Activated CD4-positive, alpha-beta memory T cell treated with anti-CD3 and anti-CD28 coated beads, Interleukin-2, amount 10 ng/mL, durations not matched to agents 7 days and 5 days (primary cell): ENCODE results near the gene KIAA1958. TPM values are rescaled to one million over a fixed set of nuclear protein-coding genes. Genes with fewer than 3 reads are reported as not detected.
A peak's percentile ranks its signal among the peaks of the same experiment; 100 is the strongest.

ENCODE experiments used
- CTCF ChIA-PET: fragments of 350-600 bp; sonication (Branson Sonifier 250); formaldehyde crosslinking; loops from one replicate; lab custom pipeline; 2021; ENCODE audit warnings: antibody characterized with exemption, inconsistent platforms; lab: Charles Lee
- POLR2A ChIA-PET: fragments of 350-600 bp; sonication (Branson Sonifier 250); formaldehyde crosslinking; loops from one replicate; lab custom pipeline; 2021; ENCODE audit warnings: antibody characterized with exemption; lab: Charles Lee
- DNase-seq: peaks from one replicate; pipeline ENCODE4 v3.0.0-alpha.2; 2020
- H3K27ac Mint-ChIP-seq: one replicate; pipeline ENCODE4 v1.8.0; 2021; ENCODE audit warnings: mild to moderate bottlenecking, mixed read lengths
- H3K27me3 Mint-ChIP-seq: one replicate; pipeline ENCODE4 v1.8.0; 2021; ENCODE audit warnings: mixed read lengths
- H3K36me3 Mint-ChIP-seq: one replicate; pipeline ENCODE4 v1.8.0; 2021; ENCODE audit warnings: low read depth, mixed read lengths
- H3K4me1 Mint-ChIP-seq: one replicate; pipeline ENCODE4 v1.8.0; 2021; ENCODE audit warnings: mixed read lengths
- H3K4me3 Mint-ChIP-seq: one replicate; pipeline ENCODE4 v1.8.0; 2021; ENCODE audit warnings: mild to moderate bottlenecking, mixed read lengths
- H3K9me3 Mint-ChIP-seq: one replicate; pipeline ENCODE4 v1.8.0; 2021; ENCODE audit warnings: mixed read lengths
- total RNA-seq, 2 experiments: library from RNA; stranded (reverse); gene quantifications; one replicate each; pipeline ENCODE4 v1.2.3, GENCODE V29; 2021

The KIAA1958 gene
- total RNA-seq, 2 experiments from 2014 or later = 6.9 to 7.4 TPM

GRCh38 chr9:112472996-112473395 is 13.6 kb upstream of the KIAA1958 start:
- Mint-ChIP-seq H3K27me3 (no peaks in the 10 kb centered on the region), H3K4me1 (no peaks in the 10 kb centered on the region), H3K36me3 (peaks cover 23% of the 10 kb centered on the region), H3K27ac (no peak overlapping the region), H3K4me3 (no peak overlapping the region), H3K9me3 (peaks cover 5% of the 10 kb centered on the region)
- POLR2A ChIA-PET = interaction anchor here (1.5 kb wide), 1 partner anchor 13 kb away, joined by 3 read pairs; the partner anchor contains the start of gene KIAA1958
- CTCF ChIA-PET = no interaction called here
- no peak for DNase-seq

GRCh38 chr9:112473986-112474385 is 12.6 kb upstream of the KIAA1958 start:
- no peaks in the 10 kb centered on the region for H3K4me1 Mint-ChIP-seq
- ChIA-PET CTCF (interaction anchor here (1.1 kb wide), 1 partner anchor 10 kb away, joined by 3 read pairs; no protein-coding TSS in a partner anchor), POLR2A (interaction anchor here (1.1 kb wide), 1 partner anchor 12 kb away, joined by 3 read pairs; the partner anchor contains the start of gene KIAA1958)
- no peak overlapping the region for H3K27ac Mint-ChIP-seq
- no peaks in the 10 kb centered on the region for H3K27me3 Mint-ChIP-seq
- peaks cover 5% of the 10 kb centered on the region for H3K9me3 Mint-ChIP-seq
- H3K4me3 Mint-ChIP-seq = no peak overlapping the region
- peaks cover 23% of the 10 kb centered on the region for H3K36me3 Mint-ChIP-seq
- DNase-seq = no peak

GRCh38 chr9:112475318-112475717 is 11.3 kb upstream of the KIAA1958 start:
- Mint-ChIP-seq H3K27ac (no peak overlapping the region), H3K27me3 (no peaks in the 10 kb centered on the region), H3K36me3 (peaks cover 23% of the 10 kb centered on the region), H3K9me3 (peaks cover 5% of the 10 kb centered on the region), H3K4me3 (no peak overlapping the region), H3K4me1 (no peaks in the 10 kb centered on the region)
- CTCF ChIA-PET = no interaction called here
- no peak for DNase-seq
- POLR2A ChIA-PET = no interaction called here

- ChIA-PET CTCF (no interaction called here), POLR2A (interaction anchor here (1.7 kb wide), 1 partner anchor 9 kb away, joined by 6 read pairs; no protein-coding TSS in a partner anchor)
- H3K36me3 Mint-ChIP-seq = peaks cover 20% of the 10 kb centered on the region
- H3K27ac Mint-ChIP-seq = no peak overlapping the region
- no peak overlapping the region for H3K4me3 Mint-ChIP-seq
- DNase-seq = no peak
- H3K4me1 Mint-ChIP-seq = no peaks in the 10 kb centered on the region
- H3K27me3 Mint-ChIP-seq = no peaks in the 10 kb centered on the region
- peaks cover 5% of the 10 kb centered on the region for H3K9me3 Mint-ChIP-seq
Observed at GRCh38 chr9:112477330-112477729, 9.3 kb upstream of the KIAA1958 start.

- Mint-ChIP-seq H3K27ac (no peak overlapping the region), H3K36me3 (peaks cover 16% of the 10 kb centered on the region), H3K4me1 (no peaks in the 10 kb centered on the region), H3K9me3 (peaks cover 5% of the 10 kb centered on the region), H3K4me3 (no peak overlapping the region), H3K27me3 (no peaks in the 10 kb centered on the region)
- DNase-seq = no peak
- POLR2A ChIA-PET = no interaction called here
- CTCF ChIA-PET = no interaction called here
Observed at GRCh38 chr9:112479221-112479620, 7.4 kb upstream of the KIAA1958 start.

- CTCF ChIA-PET = interaction anchor here (0.6 kb wide), 1 partner anchor 398 kb away, joined by 4 read pairs; no protein-coding TSS in a partner anchor
- POLR2A ChIA-PET = interaction anchor here (3.4 kb wide), 1 partner anchor 105 kb away, joined by 24 read pairs; the partner anchor contains the start of gene HSDL2
- no peak for DNase-seq
- H3K4me1 Mint-ChIP-seq = peaks cover 31% of the 10 kb centered on the region
- H3K27ac Mint-ChIP-seq = no peak overlapping the region
- no peak overlapping the region for H3K4me3 Mint-ChIP-seq
- peaks cover 5% of the 10 kb centered on the region for H3K36me3 Mint-ChIP-seq
- H3K27me3 Mint-ChIP-seq = peaks cover 3% of the 10 kb centered on the region
- no peaks in the 10 kb centered on the region for H3K9me3 Mint-ChIP-seq
Observed at GRCh38 chr9:112484607-112485006, 2.0 kb upstream of the KIAA1958 start.

GRCh38 chr9:112485574-112485973 is 1.1 kb upstream of the KIAA1958 start:
- no peak overlapping the region for H3K27ac Mint-ChIP-seq
- peaks cover 3% of the 10 kb centered on the region for H3K27me3 Mint-ChIP-seq
- H3K4me1 Mint-ChIP-seq = peaks cover 31% of the 10 kb centered on the region
- POLR2A ChIA-PET = interaction anchor here (0.8 to 3.4 kb wide), 7 partner anchors 9 to 263 kb away, joined by 3 to 24 read pairs (median 3); partner anchors contain the start of genes HSDL2 and INIP
- H3K4me3 Mint-ChIP-seq = no peak overlapping the region
- DNase-seq = no peak
- H3K36me3 Mint-ChIP-seq = peaks cover 5% of the 10 kb centered on the region
- CTCF ChIA-PET = interaction anchor here (0.9 to 1.4 kb wide), 4 partner anchors 15 to 335 kb away, joined by 3 to 6 read pairs (median 4); partner anchors contain the start of gene HSDL2
- H3K9me3 Mint-ChIP-seq = no peaks in the 10 kb centered on the region

- peaks cover 8% of the 10 kb centered on the region for H3K36me3 Mint-ChIP-seq
- DNase-seq = peak; percentile 48
- H3K9me3 Mint-ChIP-seq = no peaks in the 10 kb centered on the region
- peak overlapping the region; percentile 69 for H3K27ac Mint-ChIP-seq
- ChIA-PET POLR2A (interaction anchor here (0.9 to 3.4 kb wide), 10 partner anchors 11 to 264 kb away, joined by 3 to 24 read pairs (median 3); partner anchors contain the start of genes HSDL2, INIP, PTBP3 and SNX30), CTCF (no interaction called here)
- H3K4me3 Mint-ChIP-seq = peak overlapping the region; percentile 88
- peaks cover 31% of the 10 kb centered on the region for H3K4me1 Mint-ChIP-seq
- H3K27me3 Mint-ChIP-seq = peaks cover 3% of the 10 kb centered on the region
Observed at GRCh38 chr9:112487008-112487798, 576 bp downstream of the KIAA1958 start.

- H3K4me3 Mint-ChIP-seq = peak overlapping the region; percentile 88
- peaks cover 11% of the 10 kb centered on the region for H3K36me3 Mint-ChIP-seq
- peaks cover 1% of the 10 kb centered on the region for H3K9me3 Mint-ChIP-seq
- H3K4me1 Mint-ChIP-seq = peaks cover 31% of the 10 kb centered on the region
- DNase-seq = no peak
- ChIA-PET CTCF (interaction anchor here (0.6 kb wide), 1 partner anchor 203 kb away, joined by 3 read pairs; no protein-coding TSS in a partner anchor), POLR2A (interaction anchor here (3.4 kb wide), 1 partner anchor 108 kb away, joined by 24 read pairs; the partner anchor contains the start of gene HSDL2)
- H3K27ac Mint-ChIP-seq = peak overlapping the region; percentile 69
- peaks cover 3% of the 10 kb centered on the region for H3K27me3 Mint-ChIP-seq
Observed at GRCh38 chr9:112487799-112488340, 1.2 kb downstream of the KIAA1958 start.

GRCh38 chr9:112489039-112489546 is 2.5 kb downstream of the KIAA1958 start:
- Mint-ChIP-seq H3K36me3 (peaks cover 21% of the 10 kb centered on the region), H3K9me3 (peaks cover 11% of the 10 kb centered on the region), H3K27me3 (peaks cover 3% of the 10 kb centered on the region), H3K4me3 (no peak overlapping the region), H3K4me1 (peaks cover 31% of the 10 kb centered on the region), H3K27ac (no peak overlapping the region)
- no peak for DNase-seq
- ChIA-PET CTCF (interaction anchor here (0.6 to 0.7 kb wide), 2 partner anchors 143 to 730 kb away, joined by 3 read pairs; no protein-coding TSS in a partner anchor), POLR2A (interaction anchor here (0.6 to 1.6 kb wide), 3 partner anchors 10 to 262 kb away, joined by 3 to 5 read pairs (median 3); no protein-coding TSS in a partner anchor)

GRCh38 chr9:112489876-112490666 is 3.4 kb downstream of the KIAA1958 start:
- POLR2A ChIA-PET = interaction anchor here (0.5 to 1.6 kb wide), 2 partner anchors 9 to 190 kb away, joined by 3 to 5 read pairs; no protein-coding TSS in a partner anchor
- Mint-ChIP-seq H3K4me1 (peaks cover 32% of the 10 kb centered on the region), H3K4me3 (no peak overlapping the region), H3K27me3 (peaks cover 3% of the 10 kb centered on the region), H3K27ac (no peak overlapping the region), H3K9me3 (peaks cover 18% of the 10 kb centered on the region), H3K36me3 (peaks cover 31% of the 10 kb centered on the region)
- CTCF ChIA-PET = interaction anchor here (0.5 to 0.7 kb wide), 3 partner anchors 64 to 783 kb away, joined by 3 read pairs; no protein-coding TSS in a partner anchor
- no peak for DNase-seq
